GM12878 (cell line): ENCODE measurements around the gene CNTN4. TPM values are rescaled to one million over a fixed set of nuclear protein-coding genes. Genes with fewer than 3 reads are reported as not detected.

Experiments
- ATAC-seq: fragments of 200-7000 bp; cut with Tn5 transposase; 3 replicates; pipeline ENCODE4 v1.9.1; 2020; ENCODE audit warnings: mild to moderate bottlenecking, moderate library complexity
- BruUV-seq: library from RNA; stranded (reverse); fragments of 400-500 nt; replicated peaks from 2 replicates; lab custom pipeline; 2021; lab: Mats Ljungman, UMichigan
- CTCF ChIA-PET: fragments of 300-600 bp; sonication (Branson Sonifier 250); formaldehyde crosslinking; extraction: SDS; loops from one replicate; lab custom pipeline; 2021; ENCODE audit warnings: inconsistent platforms; lab: Yijun Ruan, JAX
- POLR2A ChIA-PET: fragments of 350-600 bp; formaldehyde crosslinking; extraction: SDS; loops from one replicate; lab custom pipeline; 2021; ENCODE audit warnings: inconsistent platforms; lab: Charles Lee
- RAD21 ChIA-PET: fragments of 300-600 bp; sonication (Branson Sonifier 250); formaldehyde crosslinking; loops from one replicate; lab custom pipeline; 2023; ENCODE audit warnings: antibody characterized with exemption; ENCODE audit not compliant: unreplicated experiment; lab: Charles Lee
- SMC1A ChIA-PET: fragments of 300-600 bp; sonication (Branson Sonifier 250); formaldehyde crosslinking; loops from one replicate; lab custom pipeline; 2023; ENCODE audit not compliant: unreplicated experiment, uncharacterized antibody; lab: Charles Lee
- DNase-seq: peaks from one replicate; pipeline ENCODE4 v3.0.0-alpha.2; 2011; ENCODE audit warnings: low read depth, low spot score
- FAIRE-seq: peaks from 3 replicates; lab custom pipeline; 2011; peaks lifted over from hg19 to GRCh38; lab: Jason Lieb, UNC
- H2AFZ ChIP-seq: 2 replicates; pipeline ENCODE4 v1.6.0; 2011; ENCODE audit warnings: low read depth, low read length, control low read depth; ENCODE audit not compliant: control insufficient read depth
- H3K27ac ChIP-seq: 2 replicates; pipeline ENCODE4 v1.5.1; 2011; ENCODE audit warnings: control low read depth; ENCODE audit not compliant: control insufficient read depth, insufficient read depth
- H3K27me3 ChIP-seq, 2 experiments: replicated peaks in 1 of 2; 2 replicates each; pipeline versions ENCODE4 v1.6.0 to v1.6.1; 2011; ENCODE audit warnings: low read length in 1 of 2; ENCODE audit not compliant: control insufficient read depth in 2 of 2, insufficient read depth in 2 of 2
- H3K36me3 ChIP-seq, 2 experiments: 2 replicates each; pipeline ENCODE4 v1.5.1; 2011; ENCODE audit warnings: low read length in 1 of 2; ENCODE audit not compliant: control insufficient read depth in 2 of 2, insufficient read depth in 2 of 2
- H3K4me1 ChIP-seq: 2 replicates; pipeline ENCODE4 v1.6.1; 2011; ENCODE audit warnings: mild to moderate bottlenecking, low read length, moderate library complexity, mixed read lengths; ENCODE audit not compliant: control insufficient read depth, insufficient read depth
- H3K4me2 ChIP-seq: 2 replicates; pipeline ENCODE4 v1.6.0; 2011; ENCODE audit warnings: control low read depth; ENCODE audit not compliant: control insufficient read depth, insufficient read depth
- H3K4me3 ChIP-seq: fragments of 200-600 bp; sonication (generic); 2 replicates; pipeline ENCODE4 v1.5.1; 2016
- H3K79me2 ChIP-seq: 2 replicates; pipeline ENCODE4 v1.6.0; 2011; ENCODE audit warnings: low read length; ENCODE audit not compliant: control insufficient read depth, insufficient read depth
- H3K9ac ChIP-seq: 2 replicates; pipeline ENCODE4 v1.8.0; 2011; ENCODE audit warnings: low read length, control low read depth, mixed read lengths; ENCODE audit not compliant: control insufficient read depth, insufficient read depth
- H3K9me3 ChIP-seq: replicated peaks from 3 replicates; pipeline ENCODE4 v1.5.1; 2011; ENCODE audit warnings: mild to moderate bottlenecking, low read length; ENCODE audit not compliant: control insufficient read depth, insufficient read depth
- H4K20me1 ChIP-seq: 2 replicates; pipeline ENCODE4 v1.6.0; 2011; ENCODE audit not compliant: control insufficient read depth, insufficient read depth
- ATF7 ChIP-seq: fragments of 450-650 bp; IDR thresholded peaks from 2 replicates; pipeline ENCODE4 v1.6.1; 2016; ENCODE audit warnings: low read depth, mild to moderate bottlenecking
- CHD1 ChIP-seq: IDR thresholded peaks from 2 replicates; pipeline ENCODE4 v1.6.1; 2012; ENCODE audit warnings: low read depth, low read length, improper control_type of control experiment
- E2F8 ChIP-seq: fragments of 450-650 bp; IDR thresholded peaks from 2 replicates; pipeline ENCODE4 v1.6.1; 2018; ENCODE audit warnings: mild to moderate bottlenecking, low read depth, moderate library complexity; ENCODE audit not compliant: partially characterized antibody
- FOXM1 ChIP-seq: IDR thresholded peaks from 2 replicates; pipeline ENCODE4 v1.6.1; 2012; ENCODE audit warnings: low read depth, mild to moderate bottlenecking, inconsistent platforms, low read length, moderate library complexity
- MAX ChIP-seq: IDR thresholded peaks from 2 replicates; pipeline ENCODE4 v1.6.1; 2012; ENCODE audit warnings: low read depth, low read length, improper control_type of control experiment
- MEF2A ChIP-seq: IDR thresholded peaks from 2 replicates; pipeline ENCODE4 v1.6.1; 2011; ENCODE audit warnings: low read depth, mild to moderate bottlenecking, low read length, moderate library complexity; ENCODE audit not compliant: insufficient read depth
- NFYA ChIP-seq: IDR thresholded peaks from 2 replicates; pipeline ENCODE4 v1.6.1; 2011; ENCODE audit warnings: low read depth, mild to moderate bottlenecking, low read length, improper control_type of control experiment, borderline replicate concordance
- POU2F2 ChIP-seq: IDR thresholded peaks from 3 replicates; pipeline ENCODE4 v1.6.1; 2011; ENCODE audit warnings: low read depth, mild to moderate bottlenecking, low read length, borderline replicate concordance
- SP1 ChIP-seq: IDR thresholded peaks from one replicate; pipeline ENCODE4 v1.6.1; 2011; ENCODE audit warnings: low read depth, low read length
- TBL1XR1 ChIP-seq: IDR thresholded peaks from 2 replicates; pipeline ENCODE4 v1.6.1; 2012; ENCODE audit warnings: low read depth, low read length, improper control_type of control experiment
- ZSCAN29 ChIP-seq: fragments of 450-650 bp; IDR thresholded peaks from 2 replicates; pipeline ENCODE4 v1.6.1; 2017; ENCODE audit warnings: mild to moderate bottlenecking, moderate library complexity
- WGBS: methylation state at CpG from one replicate; pipeline ENCODE4 v1.1.6; 2016; ENCODE audit warnings: low lambda C conversion rate; ENCODE audit not compliant: insufficient replicate concordance, insufficient coverage; ENCODE audit errors: missing lambda C conversion rate; 5-methylcytosine and 5-hydroxymethylcytosine counted together
- in situ Hi-C: fragments of 300-500 bp; cut with MboI; formaldehyde crosslinking; loops from 9 replicates; pipeline ENCODE4 v1.14.3; 2018; ENCODE audit warnings: mixed read lengths
- intact Hi-C: fragments of 100-400 bp; cut with micrococcal nuclease; formaldehyde crosslinking; loops from one replicate; pipeline ENCODE4 v1.14.2; 2022; ENCODE audit not compliant: unreplicated experiment
- polyA plus RNA-seq, 11 experiments: library from polyadenylated mRNA; depleted of rRNA in 4 of 11; unstranded in 6 of 11; stranded (reverse) in 5 of 11; fragments of >200 nt; fragmentation: Nextera tagmentation in 4 of 11; fragmentation: Illumina TruSeq in 1 of 11; extraction: Ambion mirVana in 4 of 11; extraction: Trizol in 1 of 11; gene quantifications; 1 replicate in 1 of 11; 2 replicates in 10 of 11; pipeline versions ENCODE4 v1.2.1 to v1.2.3, GENCODE V29; 2011 to 2016; ENCODE audit warnings: inconsistent platforms in 2 of 11, missing spikeins in 2 of 11, low read depth in 1 of 11
- total RNA-seq, 4 experiments: library from RNA; depleted of rRNA in 3 of 4; stranded (reverse); fragments of >200 nt in 3 of 4; fragmentation: Illumina TruSeq in 1 of 4; extraction: Trizol in 1 of 4; gene quantifications; 2 replicates each; pipeline versions ENCODE4 v1.2.1 to v1.2.3, GENCODE V29; 2013 to 2021

The CNTN4 gene
- total and polyA plus RNA-seq, 10 of the 15 experiments (the other 5 are each of a cell fraction or from before 2014, with no cell fraction given): 0.05 to 0.43 (median 0.15) TPM; not detected in 1

GRCh38 chr3:2684046-2684445, 585.4 kb downstream of the CNTN4 start (continued):
- no peak for TF ChIP-seq NFYA
- no peak for TF ChIP-seq SP1
- TF ChIP-seq POU2F2: no peak
- no peak for TF ChIP-seq CHD1
- TF ChIP-seq ZSCAN29: no peak
- TF ChIP-seq MAX: no peak
- no peak for TF ChIP-seq E2F8
- TF ChIP-seq MEF2A: no peak

- no peaks in the 10 kb centered on the region for H3K27me3 ChIP-seq
- TF ChIP-seq TBL1XR1 (no peak), ATF7 (no peak), FOXM1 (no peak)
- TF ChIP-seq, all 136 proteins: peak for 0
- no peak for DNase-seq
- H3K79me2 ChIP-seq: no peaks in the 10 kb centered on the region
- H3K4me3 ChIP-seq: no peak overlapping the region
- H3K27ac ChIP-seq: no peak overlapping the region
- no peaks in the 10 kb centered on the region for H4K20me1 ChIP-seq
- no peak overlapping the region for H2AFZ ChIP-seq
- ChIA-PET SMC1A (no interaction called here), CTCF (interaction anchor here (1.4 kb wide), 1 partner anchor 27 kb away, joined by 3 read pairs; no protein-coding TSS in a partner anchor), POLR2A (no interaction called here), RAD21 (no interaction called here)
- H3K9me3 ChIP-seq: no peaks in the 10 kb centered on the region
- BruUV-seq: no TSS peak
- FAIRE-seq: no peak
- H3K36me3 ChIP-seq: no peaks in the 10 kb centered on the region
- H3K4me1 ChIP-seq: no peaks in the 10 kb centered on the region
- H3K4me2 ChIP-seq: no peak overlapping the region
- H3K9ac ChIP-seq: no peak overlapping the region
- ATAC-seq: no peak
- WGBS: 28% methylated on average over 4 of the region's 4 CpGs
- intact Hi-C loops (no loop called here), in situ Hi-C loops (no loop called here)
These were observed 588.3 kb downstream of the CNTN4 start for GRCh38 chr3:2686816-2687502.
